CD4-positive, alpha-beta T cell treated with Interleukin-4 for 1 hour (primary cell): Measurements from ENCODE around the gene SH3D19.

Experiments used
- DNase-seq, 2 donors: peaks; one replicate each; pipeline ENCODE4 v3.0.0-alpha.2; 2020 to 2022

Gene SH3D19

DNA sequence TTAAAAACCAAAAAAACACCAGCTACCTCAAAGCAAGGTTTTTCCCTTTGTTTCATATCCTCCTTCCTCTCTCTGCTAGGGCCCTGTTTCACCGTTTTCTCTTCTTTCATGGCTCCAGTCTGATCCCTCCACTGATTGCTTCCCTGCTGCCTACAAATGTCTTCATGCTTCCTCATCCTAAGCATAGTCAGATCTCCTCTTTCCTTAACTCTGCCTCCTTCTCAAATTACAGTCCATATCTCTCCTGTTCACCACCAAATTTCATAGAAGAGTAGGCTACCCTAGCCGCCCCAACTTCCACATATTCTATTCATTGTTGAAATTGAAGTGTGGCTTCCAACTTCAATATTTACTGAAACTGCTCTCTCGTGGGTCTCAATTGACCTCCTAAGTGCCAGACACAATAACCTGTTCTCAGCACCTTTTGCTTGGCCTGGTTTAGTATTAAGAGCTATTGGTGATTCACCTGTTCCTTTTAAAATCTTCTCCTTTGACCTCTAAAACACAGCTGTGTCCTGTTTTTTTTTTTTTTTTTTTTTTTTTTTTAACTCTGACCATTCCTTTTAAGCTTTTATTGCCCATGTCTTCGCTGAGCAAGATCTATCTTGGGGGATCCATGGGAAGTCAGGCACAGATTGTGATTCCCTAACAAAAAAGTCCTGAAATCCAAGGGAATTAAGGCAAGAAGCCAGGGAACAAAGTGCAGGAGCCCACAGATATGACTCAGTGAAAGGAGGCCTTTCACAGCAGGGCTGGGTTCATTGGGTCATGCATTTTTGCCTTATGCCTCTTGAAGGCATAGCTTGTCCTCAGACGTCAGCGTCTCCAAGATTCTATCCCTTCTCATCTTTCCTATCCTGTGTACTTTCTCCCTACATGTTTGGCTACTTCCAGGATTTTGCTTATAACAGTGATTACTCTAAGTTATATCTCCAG is 140.6 kb downstream of the SH3D19 start:
- no peak for DNase-seq

DNA sequence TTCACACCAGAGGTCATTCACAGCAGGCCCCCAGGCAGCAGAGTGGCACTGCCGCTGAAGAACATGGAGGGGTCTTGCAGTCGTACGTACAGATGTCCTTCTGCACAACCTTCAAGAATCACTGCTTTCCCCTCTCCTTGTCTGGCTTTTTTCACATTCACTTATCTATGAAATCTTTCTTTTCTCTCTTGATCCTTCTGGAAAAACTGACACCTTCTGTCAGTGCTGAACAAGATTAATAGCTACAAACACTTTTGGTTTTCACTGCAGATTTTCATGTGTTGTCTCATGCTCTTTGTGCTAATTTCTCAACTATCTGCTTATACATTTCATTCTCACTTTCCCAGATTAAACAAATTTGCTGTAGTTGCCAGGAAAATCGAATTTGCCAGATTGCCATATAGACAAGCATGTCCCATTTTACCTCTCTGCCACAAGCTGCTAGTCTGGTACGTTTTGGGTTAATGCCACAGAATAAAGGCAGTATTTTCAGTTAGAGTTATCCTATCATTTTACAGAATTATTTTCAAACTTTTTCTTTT is 142.9 kb downstream of the SH3D19 start:
- no peak for DNase-seq

DNA sequence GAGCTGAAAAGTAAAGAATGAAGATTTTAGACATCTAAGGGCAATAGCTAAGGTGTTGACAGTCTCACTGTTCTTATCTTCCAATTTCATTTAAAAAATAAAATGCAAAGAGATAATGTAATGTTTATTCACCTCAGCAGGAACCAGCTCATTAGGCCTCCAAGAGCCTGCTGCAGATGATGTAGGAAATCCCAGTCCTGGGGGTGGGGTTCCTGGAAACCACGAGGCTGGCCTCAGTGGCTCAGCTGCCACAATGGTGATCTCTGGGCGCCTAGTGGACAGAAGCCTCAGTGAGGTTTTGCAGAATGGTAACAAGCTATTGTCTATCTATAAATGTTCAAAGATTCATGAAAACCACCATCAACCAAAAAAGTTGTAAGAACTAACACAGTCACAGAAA is 148.7 kb downstream of the SH3D19 start:
- DNase-seq = no peak

DNA sequence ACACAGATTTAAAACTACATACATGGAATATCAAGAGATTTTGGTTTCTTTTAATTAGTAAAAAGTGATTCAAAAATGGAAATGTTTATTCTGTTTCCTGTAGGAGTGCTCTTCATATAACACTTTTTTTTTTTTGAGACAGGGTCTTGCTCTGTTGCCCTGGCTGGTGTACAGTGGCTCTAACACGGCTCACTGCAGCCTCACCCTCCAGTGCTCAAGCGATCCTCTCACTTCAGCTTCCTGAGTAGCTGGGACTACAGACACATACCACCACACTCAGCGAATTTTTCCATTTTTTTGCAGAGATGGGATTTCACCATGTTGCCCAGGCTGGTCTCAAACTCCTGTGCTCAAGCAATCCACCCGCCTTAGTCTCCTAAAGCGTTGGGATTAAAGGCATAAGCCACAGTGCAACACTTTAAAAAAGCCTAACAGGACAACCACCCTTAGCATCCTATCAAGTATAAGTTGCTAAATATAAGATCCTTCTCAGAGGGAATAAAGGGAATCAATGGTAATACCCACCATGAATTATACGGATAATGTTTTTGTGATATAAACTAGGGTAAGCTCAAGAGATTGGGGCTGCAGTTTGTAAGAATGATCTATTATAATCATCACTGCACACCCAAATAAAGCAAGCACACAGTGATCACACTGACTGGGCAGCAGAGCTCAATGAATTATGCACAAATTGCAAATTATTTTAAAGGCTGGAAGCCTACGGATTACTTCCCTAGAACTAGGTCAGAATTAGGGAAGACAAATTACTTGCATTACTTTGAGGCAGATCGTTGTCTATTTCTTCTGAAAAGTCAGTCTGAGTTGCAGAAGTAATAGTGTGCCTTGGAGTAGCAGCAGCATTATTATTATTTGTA is 149.4 kb downstream of the SH3D19 start:
- no peak for DNase-seq

DNA sequence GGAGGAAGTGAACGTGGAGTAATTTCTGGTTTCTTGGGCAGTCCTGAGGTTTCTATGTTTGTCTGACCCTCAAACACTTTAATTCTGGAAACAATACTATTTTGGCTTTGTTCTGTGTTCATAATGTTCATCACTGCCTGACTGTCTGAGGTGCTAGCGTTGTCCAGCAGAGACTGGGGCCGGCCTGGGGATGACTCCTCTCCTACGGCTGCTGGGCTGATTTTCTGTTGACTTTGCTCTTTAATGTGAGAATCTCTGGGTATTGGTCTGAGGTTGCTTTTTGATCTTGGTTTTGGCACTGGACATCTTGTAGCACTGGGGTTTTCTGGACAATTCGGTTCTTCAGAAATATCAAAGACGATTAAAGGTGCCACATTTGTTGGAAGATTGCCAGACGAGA is 150.2 kb downstream of the SH3D19 start:
- no peak for DNase-seq

DNA sequence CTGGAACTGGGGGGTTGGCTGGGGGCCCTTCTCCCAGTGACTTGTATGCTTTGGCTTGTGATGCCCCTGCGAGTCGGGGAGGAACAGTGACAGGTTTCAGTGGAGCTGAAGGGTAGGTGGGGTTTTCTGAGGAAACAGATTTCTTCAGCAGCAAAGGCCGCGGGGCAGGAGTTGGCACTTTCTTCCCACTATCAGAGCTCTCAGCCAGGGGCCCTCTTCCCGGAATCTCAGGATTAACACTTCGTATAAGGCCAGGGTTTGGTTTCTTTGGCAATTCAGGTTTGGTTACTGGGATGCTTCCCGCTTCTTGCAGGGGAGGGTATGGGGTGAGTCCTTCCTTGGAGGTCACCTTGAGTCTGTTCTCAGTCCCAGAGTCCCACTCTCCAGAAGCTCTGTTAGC is 150.6 kb downstream of the SH3D19 start:
- no peak for DNase-seq

DNA sequence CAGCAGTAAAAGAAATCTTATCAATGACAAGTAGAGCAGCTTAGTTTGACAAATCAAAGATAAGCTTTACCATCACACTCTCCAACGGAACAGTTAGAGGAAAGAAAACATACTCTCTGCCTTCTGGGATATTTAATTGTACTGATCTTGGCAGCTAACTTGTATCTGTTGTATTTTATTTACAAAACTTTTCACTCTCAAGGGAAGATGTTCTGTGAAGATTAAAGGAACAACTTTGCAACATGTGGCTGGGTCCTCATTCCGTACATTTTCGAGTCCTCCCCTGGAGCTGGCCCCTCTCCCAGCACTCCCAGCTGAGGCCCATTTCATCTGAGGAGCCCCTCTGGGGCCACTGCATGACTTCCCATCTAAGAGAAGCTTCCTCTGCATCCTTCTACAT is 151.5 kb downstream of the SH3D19 start:
- no peak for DNase-seq

DNA sequence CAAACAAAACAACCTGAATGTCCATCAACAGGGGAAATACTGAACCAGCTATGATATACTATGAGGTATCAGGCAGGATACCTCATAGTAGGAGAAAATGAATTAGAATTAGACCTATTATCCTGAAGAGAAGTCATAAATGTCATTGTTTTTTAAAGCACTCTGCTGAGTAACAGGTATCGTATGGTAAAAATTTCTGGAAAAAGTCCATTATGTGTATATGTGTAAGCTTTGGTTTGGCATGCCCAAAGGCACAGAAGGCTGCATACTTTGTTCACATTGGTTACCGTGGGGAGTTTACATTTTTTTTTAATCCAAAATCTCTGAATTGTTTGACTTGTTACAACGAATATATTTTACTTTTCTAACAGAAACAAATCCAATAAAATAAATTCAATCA is 155.5 kb downstream of the SH3D19 start:
- no peak for DNase-seq

DNA sequence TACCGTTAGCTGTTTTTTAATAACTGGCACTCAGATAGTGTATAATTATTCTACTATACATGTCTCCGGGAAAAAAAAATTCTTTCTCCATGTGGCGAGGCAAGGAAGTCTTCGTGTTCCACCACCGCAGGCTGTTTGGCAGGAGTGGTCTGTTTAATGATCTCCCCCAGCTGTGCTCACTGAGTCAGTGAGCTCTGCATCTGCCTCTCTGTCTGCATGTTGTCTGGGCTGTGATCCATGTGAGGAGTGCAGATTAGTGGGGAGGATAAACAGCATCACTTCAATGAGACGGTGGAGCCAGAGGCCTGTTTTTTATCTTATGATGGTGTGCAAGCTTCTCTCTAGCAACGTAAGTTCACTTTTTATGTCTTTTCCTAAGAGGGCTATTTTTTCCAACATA is 156.2 kb downstream of the SH3D19 start:
- no peak for DNase-seq

DNA sequence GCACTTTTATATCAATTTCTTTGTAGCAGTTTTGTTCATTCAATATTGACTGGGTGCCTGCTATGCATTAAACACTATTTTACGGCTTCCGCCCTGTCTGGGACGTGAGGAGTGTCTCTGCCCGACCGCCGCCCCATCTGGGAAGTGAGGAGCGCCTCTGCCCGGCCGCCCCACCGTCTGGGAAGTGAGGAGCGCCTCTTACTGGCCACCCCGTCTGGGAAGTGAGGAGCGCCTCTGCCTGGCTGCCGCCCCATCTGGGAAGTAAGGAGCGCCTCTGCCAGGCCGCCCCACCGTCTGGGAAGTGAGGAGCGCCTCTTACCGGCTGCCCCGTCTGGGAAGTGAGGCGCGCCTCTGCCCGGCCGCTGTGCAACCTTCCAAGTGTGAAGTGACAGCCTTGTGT is 157.8 kb downstream of the SH3D19 start:
- DNase-seq = no peak

DNA sequence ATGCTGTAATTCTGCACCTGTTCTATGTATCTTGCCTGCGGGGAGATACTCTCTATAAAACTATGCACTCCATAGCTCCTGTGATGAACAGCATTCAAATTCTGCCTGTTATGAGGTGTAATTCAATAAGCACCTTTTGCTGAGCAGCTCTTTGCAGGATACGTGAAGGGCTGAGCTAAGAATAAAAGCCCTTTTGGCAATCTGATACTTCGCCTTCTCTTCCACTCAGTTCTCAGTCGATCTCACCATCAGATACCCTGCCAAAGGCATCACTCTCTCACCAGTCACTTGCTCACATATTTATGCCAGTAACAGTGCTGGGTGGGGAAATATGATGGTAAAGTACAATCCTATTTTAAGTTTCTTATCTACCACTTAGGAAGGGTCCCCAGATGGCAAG is 158.8 kb downstream of the SH3D19 start:
- no peak for DNase-seq

DNA sequence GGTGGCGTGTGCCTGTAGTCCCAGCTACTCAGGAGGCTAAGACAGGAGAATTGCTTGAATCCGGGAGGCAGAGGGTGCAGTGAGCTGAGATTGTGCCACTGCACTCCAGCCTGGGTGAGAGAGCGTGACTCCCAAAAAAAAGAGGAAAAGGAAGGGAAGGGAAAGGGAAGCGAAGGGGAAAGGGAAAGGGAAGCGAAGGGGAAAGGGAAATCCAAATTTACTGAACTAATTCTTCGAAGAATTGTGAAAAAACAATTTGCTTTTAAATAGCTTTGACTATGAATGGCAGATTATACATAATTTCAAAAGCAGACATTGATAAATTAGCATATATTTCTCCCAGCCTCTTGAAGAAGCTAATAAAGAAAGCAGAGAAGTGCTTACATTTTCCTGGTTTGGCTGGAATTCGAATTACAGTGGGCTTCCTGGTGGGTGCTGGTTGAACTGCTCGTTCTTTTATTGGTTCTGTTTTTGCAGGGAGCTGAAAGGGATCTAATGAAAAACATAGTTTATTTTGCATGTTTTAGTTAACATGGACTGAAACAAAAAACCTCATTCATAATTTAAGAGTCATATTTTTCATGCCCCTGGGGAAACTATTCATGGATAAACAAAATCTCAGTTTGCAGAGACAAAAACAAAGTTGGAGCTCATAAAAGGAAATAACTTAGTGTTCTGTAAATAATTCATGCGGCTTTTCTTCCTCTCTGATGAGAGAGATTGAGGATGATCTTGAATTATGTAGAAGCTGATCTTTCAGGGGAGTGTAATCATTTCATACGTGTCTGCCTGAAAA is 160.0 kb downstream of the SH3D19 start:
- no peak for DNase-seq

DNA sequence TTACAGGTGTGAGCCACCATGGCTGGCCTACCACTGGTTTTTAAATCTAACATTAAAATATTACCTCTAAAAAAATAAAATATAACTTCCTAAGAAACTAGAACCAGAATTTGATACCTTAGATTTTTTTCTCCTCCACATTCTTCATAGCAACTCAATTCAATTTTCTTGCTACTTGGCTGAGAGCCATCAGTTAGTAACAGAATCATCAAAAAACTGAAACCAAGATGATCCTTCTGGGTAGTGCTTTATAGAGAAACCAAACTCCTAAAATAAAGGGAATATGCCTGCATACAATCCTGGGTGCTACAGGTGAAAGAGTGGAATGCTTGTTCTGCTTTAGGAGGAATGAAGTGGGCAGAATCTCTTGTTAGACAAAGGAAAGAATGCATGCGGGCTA is 161.6 kb downstream of the SH3D19 start:
- no peak for DNase-seq

DNA sequence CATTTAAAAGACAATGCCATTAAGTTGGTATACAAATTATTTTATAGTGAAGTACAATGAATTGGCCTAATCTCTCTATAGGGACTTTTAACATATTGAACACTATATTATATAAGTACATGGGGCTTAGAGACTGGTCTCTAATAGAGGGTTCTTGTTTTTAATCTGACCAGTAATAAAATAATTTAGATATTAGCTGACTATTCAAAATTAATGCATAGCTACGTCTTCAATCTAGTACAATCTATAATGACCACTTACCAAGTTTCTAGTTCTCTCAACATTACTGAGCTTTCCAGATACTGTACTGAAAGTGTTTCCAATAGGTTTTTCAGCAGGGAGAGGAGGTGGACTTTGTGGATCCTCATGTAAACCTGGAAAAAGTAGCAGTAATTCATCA is 166.4 kb downstream of the SH3D19 start:
- no peak for DNase-seq

DNA sequence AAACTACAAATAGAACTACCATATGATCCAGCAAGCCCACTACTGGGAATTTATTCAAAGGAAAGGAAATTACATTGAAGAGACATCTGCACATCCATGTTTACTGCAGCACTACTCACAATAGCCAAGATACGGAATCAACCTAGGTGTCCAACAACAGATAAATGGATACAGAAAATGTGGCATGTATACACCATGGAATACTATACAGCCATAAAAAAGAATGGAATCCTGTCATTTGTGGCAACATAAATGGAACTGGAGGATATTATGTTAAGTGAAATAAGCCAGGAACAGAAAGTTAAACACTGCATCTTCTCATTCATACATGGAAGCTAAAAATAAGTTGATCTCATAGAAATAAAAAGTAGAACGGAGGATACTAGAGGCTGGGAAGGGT is 167.9 kb downstream of the SH3D19 start:
- DNase-seq = no peak

DNA sequence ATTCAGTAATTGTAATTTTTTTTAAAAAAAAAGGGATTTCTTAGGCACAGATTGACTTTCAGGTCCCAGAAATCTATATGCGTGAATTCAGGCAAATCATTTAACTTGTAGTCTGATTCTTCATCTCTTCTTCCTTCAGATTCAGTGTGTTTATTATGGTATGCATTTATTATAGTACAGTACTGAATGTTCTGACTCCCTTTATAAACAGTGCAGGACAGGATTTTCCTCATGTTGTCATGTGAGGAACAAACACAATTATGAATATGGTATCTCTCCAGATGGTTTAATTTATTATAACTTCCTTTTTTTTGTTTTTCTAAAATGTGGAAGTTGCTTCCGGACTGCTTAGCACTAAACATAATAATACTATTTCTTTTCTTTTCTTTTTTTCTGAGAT is 171.8 kb downstream of the SH3D19 start:
- no peak for DNase-seq

DNA sequence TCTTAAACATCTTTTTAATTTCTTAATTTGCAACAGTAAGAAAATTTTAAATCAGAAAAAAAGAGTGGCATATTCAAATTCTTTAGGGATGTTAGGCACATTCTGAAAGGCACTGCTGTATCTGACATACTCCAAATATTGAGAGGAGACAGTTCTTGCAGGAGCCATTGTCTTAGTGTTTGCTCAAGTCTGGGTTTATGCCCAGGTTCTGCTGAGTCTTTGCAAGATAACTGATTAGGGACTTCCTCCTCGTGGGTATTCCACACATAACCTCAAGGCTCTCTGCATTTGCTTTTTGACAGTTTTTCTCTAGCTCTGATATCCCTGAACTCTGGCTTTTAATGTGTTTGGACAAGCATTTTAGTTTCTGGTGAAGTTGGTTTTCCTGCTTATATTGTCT is 173.4 kb downstream of the SH3D19 start:
- DNase-seq = no peak

DNA sequence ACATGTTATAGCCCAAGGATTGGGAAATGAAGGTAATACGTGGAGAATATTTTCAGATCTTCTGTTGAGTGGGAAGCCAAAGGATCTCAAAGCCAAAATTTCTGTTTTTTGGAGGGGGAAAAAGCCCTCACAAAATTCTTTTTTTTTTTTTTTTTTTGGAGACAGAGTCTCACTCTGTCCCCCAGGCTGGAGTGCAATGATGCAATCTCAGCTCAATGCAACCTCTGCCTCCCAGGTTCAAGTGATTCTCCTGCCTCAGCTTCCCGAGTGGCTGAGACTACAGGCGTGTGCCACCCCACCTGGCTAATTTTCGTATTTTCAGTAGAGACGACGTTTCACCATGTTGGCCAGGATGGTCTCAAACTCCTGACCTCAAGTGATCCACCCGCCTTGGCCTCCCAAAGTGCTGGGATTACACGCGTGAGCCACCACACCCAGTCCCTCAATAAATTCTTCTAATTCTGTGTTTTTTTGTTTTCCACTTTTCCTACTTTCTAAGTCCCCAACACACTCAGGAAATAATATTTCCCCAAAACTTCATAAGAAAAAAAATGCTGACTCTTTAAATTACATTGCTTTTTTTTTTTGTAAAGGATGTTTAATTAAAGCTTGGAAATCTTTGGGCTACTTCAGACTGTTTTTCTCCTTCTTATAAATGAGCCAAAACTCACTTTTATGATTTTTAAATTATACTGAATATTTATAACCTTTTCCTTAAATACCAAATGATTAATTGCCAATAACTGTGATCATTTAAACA is 174.4 kb downstream of the SH3D19 start:
- no peak for DNase-seq

DNA sequence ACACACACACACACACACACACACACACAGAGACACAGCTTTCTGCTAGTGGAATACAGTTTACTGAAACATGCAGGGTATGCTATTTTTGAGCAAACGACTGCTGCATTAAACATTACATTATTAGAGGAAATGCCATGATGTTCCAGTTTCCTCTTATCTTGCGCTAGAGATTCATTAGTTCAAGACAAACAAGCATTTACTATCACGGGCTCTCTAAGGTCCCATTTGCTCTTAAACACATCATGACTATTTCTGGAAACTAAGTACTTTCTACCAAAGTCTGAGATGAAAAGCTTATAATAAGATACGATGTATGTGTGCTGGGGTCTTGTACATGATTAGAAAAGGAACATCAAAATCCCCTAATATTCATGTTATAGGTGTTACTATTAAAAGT is 177.1 kb downstream of the SH3D19 start:
- no peak for DNase-seq

DNA sequence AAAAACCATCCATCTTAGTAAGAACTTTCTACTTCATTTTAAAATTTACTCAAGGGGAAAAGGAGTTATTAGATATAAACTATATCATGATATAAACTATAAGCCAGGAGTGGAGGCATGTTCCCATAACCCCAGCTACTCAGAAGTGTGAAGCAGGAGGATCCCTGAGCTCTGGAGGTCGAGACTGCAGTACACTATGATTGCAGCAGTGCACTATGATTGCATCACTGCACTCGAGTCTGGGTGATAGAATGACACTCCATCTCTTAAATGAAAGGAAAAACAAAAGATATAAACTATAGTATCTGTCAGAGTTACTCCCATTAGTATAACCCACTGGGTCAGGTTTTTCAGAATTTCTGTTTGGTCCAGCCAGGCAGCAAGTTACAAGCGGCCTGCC is 178.4 kb downstream of the SH3D19 start:
- no peak for DNase-seq

DNA sequence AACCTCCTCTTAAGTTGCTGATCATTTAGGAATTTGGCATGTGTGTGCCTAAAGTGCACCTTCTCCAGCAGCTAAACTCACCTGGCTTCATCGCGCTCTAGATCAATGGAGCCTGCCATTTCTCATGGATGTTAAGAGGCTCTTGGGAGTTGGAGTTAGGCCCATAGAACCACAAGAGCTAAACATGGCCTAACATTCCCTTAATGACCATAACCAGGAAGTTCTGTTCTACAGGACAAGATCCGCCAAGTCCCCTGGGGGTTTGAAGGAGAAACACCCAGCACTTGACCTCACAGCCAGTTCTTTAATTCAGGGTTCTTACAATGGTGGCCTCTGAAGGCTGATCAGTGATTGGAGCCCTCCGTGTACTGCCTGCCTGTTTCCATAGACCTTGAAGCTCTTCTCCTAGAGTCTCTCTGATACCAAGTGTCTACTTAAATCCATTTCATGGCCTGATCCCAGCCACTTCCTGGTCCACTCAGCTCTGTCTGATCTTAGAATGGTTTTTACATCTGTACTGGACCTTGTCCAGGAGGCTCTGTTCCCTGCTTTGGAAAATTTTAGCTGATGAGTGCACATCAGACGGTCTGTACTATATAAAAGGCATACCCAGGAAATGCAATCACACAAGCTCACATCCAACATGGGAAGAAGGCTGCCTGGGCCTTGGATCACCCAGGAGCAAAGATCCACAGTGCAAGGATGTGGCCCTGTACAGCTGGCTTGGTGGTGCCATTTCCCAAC is 180.9 kb downstream of the SH3D19 start:
- no peak for DNase-seq
